Vagina (tissue), 2 donors: ENCODE data around the gene SDF2.

Source experiments
- POLR2A ChIP-seq, 2 donors: fragments of 450-650 bp; IDR thresholded peaks; one replicate each; pipeline ENCODE4 v1.6.1; 2017; ENCODE audit warnings: antibody characterized with exemption in 2 of 2, mild to moderate bottlenecking in 2 of 2, moderate library complexity in 2 of 2
- TF ChIP-seq, protein P1 (sequence below), 3 experiments: fragments of 450-650 bp in 2 of 3; fragments of 200-600 bp in 1 of 3; sonication (generic) in 1 of 3; IDR thresholded peaks; one replicate each; pipeline ENCODE4 v1.5.1; 2017 to 2019; ENCODE audit warnings: antibody characterized with exemption in 3 of 3, mild to moderate bottlenecking in 2 of 3, moderate library complexity in 2 of 3

DNA sequence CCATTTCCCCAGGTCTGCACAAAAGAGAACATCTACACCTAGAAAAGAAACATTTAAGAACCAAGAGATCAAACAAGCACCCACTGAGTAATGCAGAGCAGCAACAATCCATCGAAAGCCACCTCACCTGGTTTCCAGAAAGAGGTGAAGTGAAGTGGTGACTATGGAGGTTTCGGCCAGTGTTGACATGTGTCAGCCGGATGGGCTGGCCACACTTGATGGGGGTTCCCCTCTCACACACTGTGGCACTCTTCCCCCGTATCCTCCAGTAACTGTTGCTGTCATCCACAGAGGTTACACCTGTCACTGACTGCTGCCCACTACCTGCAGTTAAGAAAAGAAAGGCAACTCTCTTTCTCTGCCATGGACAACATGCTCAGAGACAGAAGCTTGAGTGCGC, 6.5 kb downstream of the SDF2 start:
- TF ChIP-seq, protein P1, sequence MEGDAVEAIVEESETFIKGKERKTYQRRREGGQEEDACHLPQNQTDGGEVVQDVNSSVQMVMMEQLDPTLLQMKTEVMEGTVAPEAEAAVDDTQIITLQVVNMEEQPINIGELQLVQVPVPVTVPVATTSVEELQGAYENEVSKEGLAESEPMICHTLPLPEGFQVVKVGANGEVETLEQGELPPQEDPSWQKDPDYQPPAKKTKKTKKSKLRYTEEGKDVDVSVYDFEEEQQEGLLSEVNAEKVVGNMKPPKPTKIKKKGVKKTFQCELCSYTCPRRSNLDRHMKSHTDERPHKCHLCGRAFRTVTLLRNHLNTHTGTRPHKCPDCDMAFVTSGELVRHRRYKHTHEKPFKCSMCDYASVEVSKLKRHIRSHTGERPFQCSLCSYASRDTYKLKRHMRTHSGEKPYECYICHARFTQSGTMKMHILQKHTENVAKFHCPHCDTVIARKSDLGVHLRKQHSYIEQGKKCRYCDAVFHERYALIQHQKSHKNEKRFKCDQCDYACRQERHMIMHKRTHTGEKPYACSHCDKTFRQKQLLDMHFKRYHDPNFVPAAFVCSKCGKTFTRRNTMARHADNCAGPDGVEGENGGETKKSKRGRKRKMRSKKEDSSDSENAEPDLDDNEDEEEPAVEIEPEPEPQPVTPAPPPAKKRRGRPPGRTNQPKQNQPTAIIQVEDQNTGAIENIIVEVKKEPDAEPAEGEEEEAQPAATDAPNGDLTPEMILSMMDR (IDR thresholded peaks at IDR 0.05) = no peak
- no peak for TF ChIP-seq POLR2A (IDR thresholded peaks at IDR 0.05)
